Hepatocyte (in vitro differentiated cells): ENCODE results near the gene MAP6.

Experiments
- EZH2 ChIP-seq: fragments of 200-600 bp; sonication (generic); IDR thresholded peaks from 2 replicates; pipeline ENCODE4 v1.6.1; 2016; ENCODE audit warnings: antibody characterized with exemption, mild to moderate bottlenecking, borderline replicate concordance
- EZH2phosphoT487 ChIP-seq: fragments of 200-600 bp; sonication (generic); IDR thresholded peaks from one replicate; pipeline ENCODE4 v1.6.1; 2018; ENCODE audit warnings: antibody characterized with exemption, mild to moderate bottlenecking, low read depth, moderate library complexity; ENCODE audit not compliant: unreplicated experiment, severe bottlenecking
- TF ChIP-seq, protein P1 (sequence below): fragments of 200-600 bp; sonication (generic); IDR thresholded peaks from 2 replicates; pipeline ENCODE4 v1.5.1; 2016; ENCODE audit warnings: antibody characterized with exemption, mild to moderate bottlenecking; ENCODE audit not compliant: poor library complexity

DNA sequence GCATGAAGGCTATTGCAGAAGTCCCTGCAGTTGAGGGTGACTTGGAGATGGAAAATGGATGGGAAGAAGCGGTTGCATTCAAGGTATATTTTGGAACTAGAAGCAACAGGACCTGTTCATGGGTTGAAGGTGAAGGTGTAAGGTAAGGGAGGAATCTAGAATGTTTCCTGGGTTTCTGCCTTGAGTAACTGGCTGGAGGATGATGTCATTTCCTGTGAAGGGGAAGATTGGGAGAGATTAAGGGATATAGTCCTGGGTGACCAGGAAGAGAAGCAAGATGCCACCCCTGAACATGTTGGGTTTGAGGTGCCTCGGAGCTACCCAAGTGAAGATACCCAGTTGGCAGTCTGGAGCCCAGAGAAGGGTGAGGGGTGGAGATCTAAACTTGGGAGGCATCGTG is 36.7 kb upstream of the MAP6 start:
- TF ChIP-seq, protein P1, sequence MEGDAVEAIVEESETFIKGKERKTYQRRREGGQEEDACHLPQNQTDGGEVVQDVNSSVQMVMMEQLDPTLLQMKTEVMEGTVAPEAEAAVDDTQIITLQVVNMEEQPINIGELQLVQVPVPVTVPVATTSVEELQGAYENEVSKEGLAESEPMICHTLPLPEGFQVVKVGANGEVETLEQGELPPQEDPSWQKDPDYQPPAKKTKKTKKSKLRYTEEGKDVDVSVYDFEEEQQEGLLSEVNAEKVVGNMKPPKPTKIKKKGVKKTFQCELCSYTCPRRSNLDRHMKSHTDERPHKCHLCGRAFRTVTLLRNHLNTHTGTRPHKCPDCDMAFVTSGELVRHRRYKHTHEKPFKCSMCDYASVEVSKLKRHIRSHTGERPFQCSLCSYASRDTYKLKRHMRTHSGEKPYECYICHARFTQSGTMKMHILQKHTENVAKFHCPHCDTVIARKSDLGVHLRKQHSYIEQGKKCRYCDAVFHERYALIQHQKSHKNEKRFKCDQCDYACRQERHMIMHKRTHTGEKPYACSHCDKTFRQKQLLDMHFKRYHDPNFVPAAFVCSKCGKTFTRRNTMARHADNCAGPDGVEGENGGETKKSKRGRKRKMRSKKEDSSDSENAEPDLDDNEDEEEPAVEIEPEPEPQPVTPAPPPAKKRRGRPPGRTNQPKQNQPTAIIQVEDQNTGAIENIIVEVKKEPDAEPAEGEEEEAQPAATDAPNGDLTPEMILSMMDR, result no peak
- TF ChIP-seq EZH2, result no peak
- no peak for TF ChIP-seq EZH2phosphoT487
